Ovary (tissue), 9 donors: Measurements from ENCODE around the gene TPX2. TPM values are rescaled to one million over a fixed set of nuclear protein-coding genes. Genes with fewer than 3 reads are reported as not detected.

Experiments
- DNase-seq, 5 donors: peaks; one replicate each; pipeline ENCODE4 v3.0.0-alpha.2; 2019 to 2020
- H3K27ac ChIP-seq, 2 donors: fragments of 200-600 bp; one replicate each; pipeline versions ENCODE4 v1.5.1 to v1.8.0; 2019 to 2022
- H3K27me3 ChIP-seq: fragments of 200-600 bp; one replicate; pipeline ENCODE4 v1.8.0; 2022
- H3K36me3 ChIP-seq: fragments of 200-600 bp; sonication (generic); one replicate; pipeline ENCODE4 v1.5.1; 2019
- H3K4me1 ChIP-seq: one replicate; pipeline ENCODE4 v1.8.1; 2013; ENCODE audit warnings: mild to moderate bottlenecking, moderate library complexity; ENCODE audit not compliant: insufficient read depth
- H3K4me3 ChIP-seq: fragments of 200-600 bp; sonication (generic); one replicate; pipeline ENCODE4 v1.5.1; 2017
- H3K9me3 ChIP-seq, 2 donors: fragments of 200-600 bp in 1 of 2; sonication (generic) in 1 of 2; one replicate each; pipeline versions ENCODE4 v1.5.1 to v1.8.1; 2013 to 2019; ENCODE audit warnings: mild to moderate bottlenecking in 1 of 2, moderate library complexity in 1 of 2
- EP300 ChIP-seq: sonication (generic); formaldehyde crosslinking; IDR thresholded peaks from one replicate; pipeline ENCODE4 v1.6.1; 2017; ENCODE audit warnings: antibody characterized with exemption
- POLR2A ChIP-seq: fragments of 450-650 bp; IDR thresholded peaks from one replicate; pipeline ENCODE4 v1.6.1; 2017; ENCODE audit warnings: antibody characterized with exemption, mild to moderate bottlenecking, moderate library complexity
- WGBS, 3 donors: extraction: QIAGEN DNeasy Blood & Tissue Kit in 1 of 3; methylation state at CpG; one replicate each; pipeline versions ENCODE4 v1.1.5 to v1.1.7; 2013 to 2017; 5-methylcytosine and 5-hydroxymethylcytosine counted together
- intact Hi-C, 4 donors: fragments of 100-400 bp; cut with DNase I; formaldehyde crosslinking; loops; one replicate each; pipeline versions ENCODE4 v1.11.0 to v1.15.1; 2022 to 2023
- polyA plus RNA-seq, 2 donors: library from polyadenylated mRNA; stranded (reverse); fragments of 200-250 nt in 1 of 2; fragments of 350-450 nt in 1 of 2; fragmentation: Illumina TruSeq in 1 of 2; extraction: RNeasy Lipid Tissue Mini Kit (QIAGEN cat#74804) in 1 of 2; gene quantifications; one replicate each; pipeline ENCODE4 v1.2.3, GENCODE V29; 2013 to 2014
- total RNA-seq, 7 donors: library from RNA; depleted of rRNA in 2 of 7; stranded (reverse); fragments of >200 nt in 2 of 7; fragmentation: NEBNext Ultra II Directional in 3 of 7; extraction: Animal tissue kit (Norgen Biotek cat#: 25700) in 3 of 7; gene quantifications; one replicate each; pipeline versions ENCODE4 v1.1.0 to v1.2.4, GENCODE V29; 2016 to 2023
- TF ChIP-seq, protein P1 (sequence below), 3 donors: fragments of 450-650 bp in 2 of 3; fragments of 200-600 bp in 1 of 3; IDR thresholded peaks; one replicate each; pipeline versions ENCODE4 v1.5.1 to v1.8.0; 2016 to 2022; ENCODE audit warnings: antibody characterized with exemption in 3 of 3, mild to moderate bottlenecking in 1 of 3
- donor health status: DM: no; HTN: no; CAD: no; lungs with moderate emphysema.
- donor health status: DM: no; HTN: no; CAD: no.
- donor health status: Bipolar disorder and iron deficiency.
- donor health status: DM: yes; HTN: yes; CAD: no.
- donor health status: DM: no; HTN: no; CAD: no.
- donor health status: DM: yes; HTN: yes; CAD: no.

The TPX2 gene
- total and polyA plus RNA-seq, 9 donors = 0.10 to 5.2 (median 0.91) TPM

DNA sequence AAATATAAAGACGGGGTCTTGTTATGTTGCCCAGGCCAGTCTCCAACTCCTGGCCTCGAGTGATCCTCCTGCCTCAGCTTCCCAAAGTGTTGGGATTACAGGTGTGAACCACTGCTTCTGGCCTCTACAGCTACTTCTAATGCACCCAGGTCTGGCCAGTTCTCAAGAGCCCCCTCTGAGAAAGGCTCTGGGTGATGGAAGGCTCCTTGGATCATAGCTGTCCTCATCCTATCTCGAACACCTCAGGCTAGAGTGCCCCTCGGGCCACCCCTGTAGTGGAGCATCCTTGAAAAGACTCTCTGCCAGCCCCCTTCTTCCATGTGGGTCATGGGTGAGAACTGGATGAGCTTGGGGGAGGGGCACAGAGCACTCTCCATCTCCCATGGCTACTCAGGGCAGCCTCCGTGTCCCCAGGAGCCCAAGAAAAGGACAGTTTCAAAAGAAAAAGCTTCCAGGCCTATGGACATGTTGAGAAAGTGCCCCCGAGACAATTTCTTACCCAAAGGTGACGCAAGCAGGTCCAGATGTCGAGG lies 79.4 kb downstream of the TPX2 start:
- DNase-seq = no peak
- no peak overlapping the region for H3K27ac ChIP-seq
- H3K4me3 ChIP-seq = no peak overlapping the region
- no peaks in the 10 kb centered on the region for H3K4me1 ChIP-seq
- intact Hi-C loops = no loop called here
- 85 to 88% (median 86%) methylated on average over 8 of the region's 8 CpGs for WGBS, 3 donors
- TF ChIP-seq POLR2A (no peak), EP300 (no peak)
- TF ChIP-seq, protein P1, sequence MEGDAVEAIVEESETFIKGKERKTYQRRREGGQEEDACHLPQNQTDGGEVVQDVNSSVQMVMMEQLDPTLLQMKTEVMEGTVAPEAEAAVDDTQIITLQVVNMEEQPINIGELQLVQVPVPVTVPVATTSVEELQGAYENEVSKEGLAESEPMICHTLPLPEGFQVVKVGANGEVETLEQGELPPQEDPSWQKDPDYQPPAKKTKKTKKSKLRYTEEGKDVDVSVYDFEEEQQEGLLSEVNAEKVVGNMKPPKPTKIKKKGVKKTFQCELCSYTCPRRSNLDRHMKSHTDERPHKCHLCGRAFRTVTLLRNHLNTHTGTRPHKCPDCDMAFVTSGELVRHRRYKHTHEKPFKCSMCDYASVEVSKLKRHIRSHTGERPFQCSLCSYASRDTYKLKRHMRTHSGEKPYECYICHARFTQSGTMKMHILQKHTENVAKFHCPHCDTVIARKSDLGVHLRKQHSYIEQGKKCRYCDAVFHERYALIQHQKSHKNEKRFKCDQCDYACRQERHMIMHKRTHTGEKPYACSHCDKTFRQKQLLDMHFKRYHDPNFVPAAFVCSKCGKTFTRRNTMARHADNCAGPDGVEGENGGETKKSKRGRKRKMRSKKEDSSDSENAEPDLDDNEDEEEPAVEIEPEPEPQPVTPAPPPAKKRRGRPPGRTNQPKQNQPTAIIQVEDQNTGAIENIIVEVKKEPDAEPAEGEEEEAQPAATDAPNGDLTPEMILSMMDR (IDR thresholded peaks at IDR 0.05) = no peak
- H3K36me3 ChIP-seq = no peaks in the 10 kb centered on the region
- H3K9me3 ChIP-seq = no peaks in the 10 kb centered on the region
- no peaks in the 10 kb centered on the region for H3K27me3 ChIP-seq

DNA sequence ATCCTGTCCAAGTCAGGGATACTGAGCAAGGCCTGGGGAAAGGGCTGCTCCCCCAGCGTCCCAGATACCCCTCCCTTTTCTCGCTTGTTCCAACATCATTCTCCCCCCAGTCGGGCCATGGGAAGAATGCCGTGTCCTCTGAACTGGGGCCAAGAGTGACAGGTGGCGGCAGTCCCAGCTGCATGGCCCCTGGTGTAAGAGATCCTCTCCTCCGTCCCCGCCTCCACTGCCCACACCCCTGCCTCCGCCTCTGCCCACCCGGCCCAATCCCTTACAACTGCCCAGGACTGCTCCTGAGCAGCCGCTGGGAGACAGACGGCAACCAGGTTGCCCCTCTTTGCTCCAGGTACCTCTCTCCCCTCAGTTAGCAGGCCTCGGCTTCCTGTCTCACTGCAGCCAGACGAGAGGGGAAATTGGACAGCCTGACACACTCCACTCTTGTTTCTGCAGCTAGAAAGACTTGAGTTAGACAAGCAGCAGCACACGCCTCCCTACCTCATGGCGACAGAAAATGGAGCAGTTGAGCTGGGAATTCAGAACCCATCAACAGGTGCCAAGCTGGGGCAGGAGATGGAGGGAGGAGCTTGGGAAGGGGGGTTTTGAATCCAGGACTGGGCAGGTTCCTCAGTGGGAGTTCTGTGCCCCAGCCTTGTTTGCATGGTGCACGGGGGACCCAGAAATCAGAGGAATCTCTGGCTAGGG lies 80.1 kb downstream of the TPX2 start, which contains the start of gene MYLK2:
TSS of gene MYLK2 (plus strand) at position 274 of the 702 bp plus-strand sequence. CDS start at position 499, 225 bp downstream.
- H3K27ac ChIP-seq = no peak within 1 kb of the TSS
- TF ChIP-seq POLR2A = no peak
- no peak for DNase-seq
- no peaks in the 10 kb centered on the region for H3K4me1 ChIP-seq
- H3K4me3 ChIP-seq = no peak within 1 kb of the TSS
- H3K36me3 ChIP-seq = no peaks in the 10 kb centered on the region
- H3K27me3 ChIP-seq = no peaks in the 10 kb centered on the region
- 50 to 60% (median 52%) methylated on average over 16 of the region's 16 CpGs for WGBS, 3 donors
- intact Hi-C loops = no loop called here
- H3K9me3 ChIP-seq = no peaks in the 10 kb centered on the region

DNA sequence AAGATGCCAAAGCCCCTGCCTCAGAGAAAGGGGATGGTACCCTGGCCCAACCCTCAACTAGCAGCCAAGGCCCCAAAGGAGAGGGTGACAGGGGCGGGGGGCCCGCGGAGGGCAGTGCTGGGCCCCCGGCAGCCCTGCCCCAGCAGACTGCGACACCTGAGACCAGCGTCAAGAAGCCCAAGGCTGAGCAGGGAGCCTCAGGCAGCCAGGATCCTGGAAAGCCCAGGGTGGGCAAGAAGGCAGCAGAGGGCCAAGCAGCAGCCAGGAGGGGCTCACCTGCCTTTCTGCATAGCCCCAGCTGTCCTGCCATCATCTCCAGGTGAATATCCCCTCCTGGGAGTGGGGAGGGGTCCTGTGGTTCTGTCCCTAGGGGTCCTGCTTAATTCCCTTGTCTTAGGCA lies 81.1 kb downstream of the TPX2 start:
- no peak for DNase-seq
- intact Hi-C loops = loop anchor here in 3 of 4 donors (5.0 kb wide), 4 partner anchors 132 to 217 kb away; partner anchors contain the start of gene PDRG1 (in 2 of the 3)
- H3K36me3 ChIP-seq = no peaks in the 10 kb centered on the region
- H3K27me3 ChIP-seq = no peaks in the 10 kb centered on the region
- no peaks in the 10 kb centered on the region for H3K4me1 ChIP-seq
- TF ChIP-seq POLR2A (no peak), EP300 (no peak)
- TF ChIP-seq, protein P1 (IDR thresholded peaks at IDR 0.05) = no peak
- H3K27ac ChIP-seq = no peak overlapping the region
- H3K9me3 ChIP-seq = no peaks in the 10 kb centered on the region
- WGBS, 3 donors = 69 to 75% (median 75%) methylated on average over 6 of the region's 6 CpGs
- no peak overlapping the region for H3K4me3 ChIP-seq

DNA sequence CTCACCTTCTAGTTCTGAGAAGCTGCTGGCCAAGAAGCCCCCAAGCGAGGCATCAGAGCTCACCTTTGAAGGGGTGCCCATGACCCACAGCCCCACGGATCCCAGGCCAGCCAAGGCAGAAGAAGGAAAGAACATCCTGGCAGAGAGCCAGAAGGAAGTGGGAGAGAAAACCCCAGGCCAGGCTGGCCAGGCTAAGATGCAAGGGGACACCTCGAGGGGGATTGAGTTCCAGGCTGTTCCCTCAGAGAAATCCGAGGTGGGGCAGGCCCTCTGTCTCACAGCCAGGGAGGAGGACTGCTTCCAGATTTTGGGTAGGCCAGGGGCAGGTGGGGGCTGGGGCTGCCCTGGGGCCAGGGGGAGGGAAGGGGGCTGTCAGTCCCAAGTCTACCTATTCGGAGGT lies 82.3 kb downstream of the TPX2 start:
- 45 to 53% (median 49%) methylated on average over 5 of the region's 5 CpGs for WGBS, 3 donors
- Histone ChIP-seq H3K4me1 (no peaks in the 10 kb centered on the region), H3K27ac (no peak overlapping the region), H3K36me3 (no peaks in the 10 kb centered on the region), H3K4me3 (no peak overlapping the region), H3K27me3 (no peaks in the 10 kb centered on the region), H3K9me3 (no peaks in the 10 kb centered on the region)
- DNase-seq = no peak
- no peak for TF ChIP-seq EP300
- no peak for TF ChIP-seq POLR2A
- TF ChIP-seq, protein P1 (IDR thresholded peaks at IDR 0.05) = no peak
- intact Hi-C loops = loop anchor here in 3 of 4 donors (5.0 kb wide), 4 partner anchors 131 to 216 kb away; partner anchors contain the start of gene PDRG1 (in 2 of the 3)
